ENCODE data around the gene EIPR1. TPM values are rescaled to one million over a fixed set of nuclear protein-coding genes. Genes with fewer than 3 reads are reported as not detected.

Gene EIPR1
- total and polyA plus RNA-seq, 2 donors (not counting 1 experiment from before 2014, with no cell fraction given): 22.3 to 23.9 TPM

- Histone ChIP-seq H3K4me1 (ENCODE audit: control insufficient read depth, extremely low read depth, insufficient read depth, low read length) (no peaks in the 10 kb centered on the region), H4K20me1 (ENCODE audit: control insufficient read depth, extremely low read depth, insufficient read depth, low read length) (no peaks in the 10 kb centered on the region), H3K79me2 (ENCODE audit: control insufficient read depth, insufficient read depth, low read length) (no peaks in the 10 kb centered on the region), H3K36me3 (ENCODE audit: control insufficient read depth, insufficient read depth, low read length) (no peaks in the 10 kb centered on the region), H3K27ac (ENCODE audit: insufficient read depth, low read length) (no peak overlapping the region), H3K9ac (ENCODE audit: insufficient read depth, low read length) (no peak overlapping the region), H3K4me3 (replicated peaks in 1 of 4; ENCODE audit: control extremely low read depth in 1 of 4, insufficient read depth in 1 of 4, low read depth in 3 of 4, low read length in 4 of 4) (no peak overlapping the region), H3K9me3 (ENCODE audit: control insufficient read depth, insufficient read depth, low read depth, low read length) (no peaks in the 10 kb centered on the region), H3K27me3 (ENCODE audit: control insufficient read depth, insufficient read depth, low read length) (no peaks in the 10 kb centered on the region), H2AFZ (ENCODE audit: low read length) (no peak overlapping the region), H3K4me2 (ENCODE audit: extremely low read depth, insufficient read depth, low read length) (no peak overlapping the region)
- TF ChIP-seq CTCF (conservative IDR thresholded peaks at IDR 0.05 in 1 of 2, IDR thresholded peaks at IDR 0.05 in 1 of 2; ENCODE audit: low read depth in 1 of 2, low read length in 2 of 2): no peak
- TF ChIP-seq EZH2 (IDR thresholded peaks at IDR 0.05; ENCODE audit: low read length, missing control alignments): no peak
- DNase-seq (ENCODE audit: low read depth in 2 of 2): no peak
Observed at GRCh38 chr2:3343012-3343411, 34.6 kb downstream of the EIPR1 start.

- Histone ChIP-seq H2AFZ (ENCODE audit: low read length) (no peak overlapping the region), H3K9ac (ENCODE audit: insufficient read depth, low read length) (no peak overlapping the region)
- DNase-seq (ENCODE audit: low read depth in 2 of 2): no peak
Observed at GRCh38 chr2:3342324-3342723, 35.3 kb downstream of the EIPR1 start.

GRCh38 chr2:3341336-3341735, 36.3 kb downstream of the EIPR1 start:
- Histone ChIP-seq H3K9me3 (ENCODE audit: control insufficient read depth, insufficient read depth, low read depth, low read length) (no peaks in the 10 kb centered on the region), H3K9ac (ENCODE audit: insufficient read depth, low read length) (no peak overlapping the region), H4K20me1 (ENCODE audit: control insufficient read depth, extremely low read depth, insufficient read depth, low read length) (no peaks in the 10 kb centered on the region), H3K27me3 (ENCODE audit: control insufficient read depth, insufficient read depth, low read length) (no peaks in the 10 kb centered on the region), H3K4me2 (ENCODE audit: extremely low read depth, insufficient read depth, low read length) (no peak overlapping the region), H3K79me2 (ENCODE audit: control insufficient read depth, insufficient read depth, low read length) (no peaks in the 10 kb centered on the region), H3K4me1 (ENCODE audit: control insufficient read depth, extremely low read depth, insufficient read depth, low read length) (no peaks in the 10 kb centered on the region), H3K27ac (ENCODE audit: insufficient read depth, low read length) (no peak overlapping the region), H2AFZ (ENCODE audit: low read length) (no peak overlapping the region), H3K36me3 (ENCODE audit: control insufficient read depth, insufficient read depth, low read length) (no peaks in the 10 kb centered on the region), H3K4me3 (replicated peaks in 1 of 4; ENCODE audit: control extremely low read depth in 1 of 4, insufficient read depth in 1 of 4, low read depth in 3 of 4, low read length in 4 of 4) (no peak overlapping the region)
- no peak for DNase-seq (ENCODE audit: low read depth in 2 of 2)
- TF ChIP-seq CTCF (conservative IDR thresholded peaks at IDR 0.05 in 1 of 2, IDR thresholded peaks at IDR 0.05 in 1 of 2; ENCODE audit: low read depth in 1 of 2, low read length in 2 of 2): no peak
- no peak for TF ChIP-seq EZH2 (IDR thresholded peaks at IDR 0.05; ENCODE audit: low read length, missing control alignments)

More at GRCh38 chr2:3342324-3342723, 35.3 kb downstream of the EIPR1 start:
- no peak overlapping the region for H3K4me2 ChIP-seq (ENCODE audit: extremely low read depth, insufficient read depth, low read length)
- H3K9me3 ChIP-seq (ENCODE audit: control insufficient read depth, insufficient read depth, low read depth, low read length): no peaks in the 10 kb centered on the region
- H3K79me2 ChIP-seq (ENCODE audit: control insufficient read depth, insufficient read depth, low read length): no peaks in the 10 kb centered on the region
- TF ChIP-seq CTCF (conservative IDR thresholded peaks at IDR 0.05 in 1 of 2, IDR thresholded peaks at IDR 0.05 in 1 of 2; ENCODE audit: low read depth in 1 of 2, low read length in 2 of 2) (no peak), EZH2 (IDR thresholded peaks at IDR 0.05; ENCODE audit: low read length, missing control alignments) (no peak)
- H3K27me3 ChIP-seq (ENCODE audit: control insufficient read depth, insufficient read depth, low read length): no peaks in the 10 kb centered on the region
- no peaks in the 10 kb centered on the region for H3K4me1 ChIP-seq (ENCODE audit: control insufficient read depth, extremely low read depth, insufficient read depth, low read length)
- no peak overlapping the region for H3K27ac ChIP-seq (ENCODE audit: insufficient read depth, low read length)
- no peaks in the 10 kb centered on the region for H3K36me3 ChIP-seq (ENCODE audit: control insufficient read depth, insufficient read depth, low read length)
- no peaks in the 10 kb centered on the region for H4K20me1 ChIP-seq (ENCODE audit: control insufficient read depth, extremely low read depth, insufficient read depth, low read length)
- H3K4me3 ChIP-seq (replicated peaks in 1 of 4; ENCODE audit: control extremely low read depth in 1 of 4, insufficient read depth in 1 of 4, low read depth in 3 of 4, low read length in 4 of 4): no peak overlapping the region
